Mesodermal cell (in vitro differentiated cells): Measurements from ENCODE around the gene CHN1.

Experiments used
- H3K27ac ChIP-seq: 2 replicates; pipeline ENCODE4 v1.7.0; 2013; ENCODE audit warnings: mild to moderate bottlenecking, low read depth, low read length, moderate library complexity; ENCODE audit not compliant: severe bottlenecking
- H3K36me3 ChIP-seq: 2 replicates; pipeline ENCODE4 v1.7.1; 2013; ENCODE audit warnings: mild to moderate bottlenecking, low read length, moderate library complexity; ENCODE audit not compliant: control insufficient read depth, insufficient read depth
- H3K4me1 ChIP-seq: one replicate; pipeline ENCODE4 v1.7.1; 2013; ENCODE audit warnings: mild to moderate bottlenecking, low read length; ENCODE audit not compliant: insufficient read depth, control insufficient read depth, poor library complexity, severe bottlenecking
- H3K4me3 ChIP-seq: 2 replicates; pipeline ENCODE4 v1.7.0; 2013; ENCODE audit warnings: low read length, control low read depth, mild to moderate bottlenecking; ENCODE audit not compliant: insufficient read depth, poor library complexity, severe bottlenecking; ENCODE audit errors: extremely low read depth
- H3K9me3 ChIP-seq: 2 replicates; pipeline ENCODE4 v1.7.1; 2013; ENCODE audit warnings: mild to moderate bottlenecking, low read length, moderate library complexity; ENCODE audit not compliant: control insufficient read depth
- WGBS, 2 experiments: methylation state at CpG; one replicate each; pipeline ENCODE4 v1.1.5; 2013; ENCODE audit warnings: missing lambda C conversion rate in 2 of 2; ENCODE audit not compliant: insufficient coverage in 2 of 2; 5-methylcytosine and 5-hydroxymethylcytosine counted together

CHN1 gene

DNA sequence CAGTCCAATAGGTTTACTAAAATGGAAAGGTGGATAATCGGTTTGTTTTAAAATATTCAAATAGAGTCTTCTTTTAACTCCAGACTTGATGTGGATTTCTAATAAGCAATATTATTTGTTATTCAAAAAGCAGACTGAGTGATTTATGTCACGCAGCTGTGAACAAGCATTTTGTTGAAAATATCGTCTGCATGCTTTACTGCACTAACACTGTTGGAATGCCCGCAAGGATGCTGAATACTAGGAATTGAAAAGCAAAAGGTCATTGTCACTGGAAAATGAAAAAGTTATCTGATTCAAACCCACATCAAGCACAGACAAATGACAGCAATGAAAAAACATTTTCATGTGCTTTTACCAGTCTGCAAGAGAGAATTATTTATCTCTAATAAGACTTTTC, 31.1 kb downstream of the CHN1 start:
- Histone ChIP-seq H3K4me1 (peaks cover 20% of the 10 kb centered on the region), H3K36me3 (no peaks in the 10 kb centered on the region), H3K4me3 (no peak overlapping the region), H3K27ac (no peak overlapping the region), H3K9me3 (no peaks in the 10 kb centered on the region)
- 86 to 93% methylated on average over 3 of the region's 4 CpGs for WGBS, 2 experiments

DNA sequence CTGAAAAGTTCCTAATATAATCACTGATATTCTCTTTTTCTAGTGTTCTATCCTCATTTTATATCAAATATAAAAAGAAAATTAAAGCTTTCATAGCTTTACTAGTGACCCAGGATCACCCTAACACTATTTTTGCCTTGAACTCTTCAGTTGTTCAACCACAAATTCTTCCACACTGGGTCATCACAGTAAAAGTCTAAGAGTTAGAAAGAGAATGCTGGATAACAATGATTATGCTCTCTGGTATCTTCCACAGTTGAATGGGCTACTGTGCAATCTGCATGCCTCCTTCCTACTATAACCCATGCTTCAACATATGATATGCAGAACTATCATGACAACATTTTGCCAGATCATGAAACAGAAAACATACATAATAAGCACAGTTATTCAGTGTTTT, 32.3 kb downstream of the CHN1 start:
- Histone ChIP-seq H3K4me1 (peaks cover 20% of the 10 kb centered on the region), H3K4me3 (no peak overlapping the region), H3K27ac (peak overlapping the region; percentile 55), H3K36me3 (no peaks in the 10 kb centered on the region), H3K9me3 (no peaks in the 10 kb centered on the region)

DNA sequence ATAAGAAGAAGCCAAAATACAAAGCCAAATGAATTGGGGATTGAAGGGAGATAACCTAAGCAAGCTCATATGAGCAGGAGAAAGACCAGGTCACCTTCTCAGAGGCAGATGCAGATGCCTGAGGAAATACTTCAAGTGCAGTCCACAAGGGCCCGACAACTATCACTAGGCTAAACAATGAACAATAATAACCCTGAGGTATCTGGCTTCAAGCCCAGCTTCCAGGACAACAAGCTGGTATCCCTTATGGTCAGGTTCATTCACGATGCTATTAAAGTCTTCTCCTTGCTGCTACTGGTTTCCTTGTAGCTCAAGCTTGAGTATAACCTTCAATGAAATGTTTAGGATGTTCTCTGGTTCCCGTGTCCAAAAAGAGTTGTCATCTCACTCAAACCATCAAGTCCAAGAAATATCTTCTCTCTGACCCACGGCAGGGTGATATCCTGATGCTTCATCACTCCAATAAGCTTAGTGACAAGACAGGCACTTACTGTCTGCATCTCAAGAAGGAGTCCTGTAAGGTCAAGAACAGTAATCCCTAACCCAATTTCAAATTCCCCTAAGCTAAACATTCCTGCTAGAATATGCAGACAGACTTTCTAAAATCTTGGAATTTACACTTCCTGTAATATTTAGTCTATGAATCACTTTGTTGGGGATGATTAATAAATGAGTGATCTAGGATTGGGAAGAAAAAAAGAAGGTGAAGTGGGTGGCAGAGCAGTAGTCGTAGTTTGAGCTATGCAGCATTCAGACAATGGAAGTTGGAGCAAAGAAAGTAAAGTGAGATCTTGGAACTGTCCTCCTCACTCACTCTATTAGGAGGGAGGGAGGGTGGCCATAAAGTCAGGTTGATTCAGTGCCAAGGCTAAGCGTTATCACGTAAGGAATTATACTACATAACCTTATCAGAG, 33.1 kb downstream of the CHN1 start:
- Histone ChIP-seq H3K9me3 (no peaks in the 10 kb centered on the region), H3K4me1 (peaks cover 20% of the 10 kb centered on the region), H3K4me3 (no peak overlapping the region), H3K27ac (no peak overlapping the region), H3K36me3 (no peaks in the 10 kb centered on the region)
- WGBS, 2 experiments: 94 to 100% methylated on average over 5 of the region's 7 CpGs

DNA sequence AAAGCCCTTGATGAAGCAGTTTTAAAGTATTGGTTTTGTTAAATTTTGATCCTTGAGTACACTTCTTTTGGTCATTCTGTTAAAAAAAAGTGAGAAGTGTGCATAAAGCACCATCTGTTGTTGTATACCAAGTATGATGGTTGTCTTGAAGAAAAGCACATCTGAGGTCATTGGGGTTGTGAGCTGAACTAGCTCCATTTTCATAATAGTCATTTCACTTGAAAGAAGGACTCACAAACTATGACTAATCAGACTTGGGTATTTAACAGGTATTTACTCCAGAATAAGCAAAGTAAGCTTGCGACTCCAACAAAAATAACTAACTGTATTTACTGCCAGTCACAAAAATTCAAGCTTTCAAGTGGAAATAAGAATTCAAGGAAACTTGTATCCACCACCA, 35.1 kb downstream of the CHN1 start:
- 100% methylated on average over 1 of the region's 1 CpG; no CpG with 5 or more reads in 1 of the 2 experiments for WGBS, 2 experiments
- Histone ChIP-seq H3K4me3 (no peak overlapping the region), H3K36me3 (no peaks in the 10 kb centered on the region), H3K9me3 (no peaks in the 10 kb centered on the region), H3K4me1 (peaks cover 29% of the 10 kb centered on the region), H3K27ac (no peak overlapping the region)

DNA sequence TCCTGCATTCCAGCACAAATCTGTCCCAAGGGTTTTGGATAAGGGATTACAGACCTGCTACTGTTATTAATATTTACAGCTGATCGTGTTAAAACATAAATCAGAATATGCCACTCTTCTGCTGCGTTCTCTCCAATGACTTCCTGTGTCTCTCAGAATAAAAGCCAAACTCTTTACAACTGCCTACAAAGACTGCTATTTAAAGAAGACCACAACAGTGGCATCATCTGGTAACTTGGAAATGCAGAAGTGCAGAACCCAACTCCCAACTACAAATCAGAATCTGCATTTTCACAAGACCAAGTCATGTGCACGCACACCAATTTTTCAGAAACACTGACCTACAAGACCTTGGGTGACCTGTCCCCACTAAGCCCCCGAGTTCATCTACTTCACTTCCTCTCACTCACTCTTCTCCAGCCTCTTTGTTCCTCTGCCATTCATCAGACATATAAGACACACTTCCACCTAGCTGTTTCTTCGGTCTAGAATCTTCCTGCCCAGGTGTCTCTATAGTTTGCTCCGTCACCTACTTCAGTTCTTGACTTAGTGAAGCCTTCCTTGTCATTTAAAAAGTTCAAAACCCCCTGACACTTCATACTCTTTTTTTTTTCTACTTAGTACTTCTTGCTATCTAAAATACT, 36.0 kb downstream of the CHN1 start:
- H3K4me1 ChIP-seq: peaks cover 32% of the 10 kb centered on the region
- H3K9me3 ChIP-seq: no peaks in the 10 kb centered on the region
- no peaks in the 10 kb centered on the region for H3K36me3 ChIP-seq
- no peak overlapping the region for H3K27ac ChIP-seq
- 90 to 92% methylated on average over 6 of the region's 6 CpGs for WGBS, 2 experiments
- H3K4me3 ChIP-seq: no peak overlapping the region

DNA sequence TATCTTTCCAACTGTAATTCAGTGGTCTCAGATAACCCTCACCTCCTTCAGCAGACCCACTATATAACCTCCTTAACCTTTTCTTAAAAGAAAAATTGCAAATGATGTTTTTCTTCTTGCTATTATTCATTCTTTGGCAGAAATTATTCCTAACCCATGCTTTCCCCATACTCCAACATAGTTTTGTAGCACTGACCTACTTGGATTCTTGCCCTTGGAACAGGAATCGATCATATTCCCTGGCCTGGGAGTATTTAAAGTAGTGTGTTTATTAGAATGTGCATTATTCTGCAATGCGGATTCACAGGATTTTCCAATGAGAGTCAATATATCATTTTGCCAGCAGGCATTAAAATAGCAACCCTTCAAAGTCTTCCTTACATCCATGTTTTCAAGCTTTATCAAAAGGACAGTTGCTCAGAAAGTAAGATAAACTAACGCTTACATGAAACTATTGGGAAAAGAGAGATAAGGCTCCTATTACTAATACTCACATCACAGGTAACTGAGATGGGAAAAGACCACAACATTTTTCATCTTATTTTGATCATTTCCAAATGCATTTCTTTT, 37.4 kb downstream of the CHN1 start:
- 100% methylated on average over 1 of the region's 3 CpGs; no CpG with 5 or more reads in 1 of the 2 experiments for WGBS, 2 experiments
- H3K36me3 ChIP-seq: no peaks in the 10 kb centered on the region
- no peak overlapping the region for H3K4me3 ChIP-seq
- H3K4me1 ChIP-seq: peaks cover 31% of the 10 kb centered on the region
- H3K27ac ChIP-seq: peak overlapping the region; percentile 29
- no peaks in the 10 kb centered on the region for H3K9me3 ChIP-seq

DNA sequence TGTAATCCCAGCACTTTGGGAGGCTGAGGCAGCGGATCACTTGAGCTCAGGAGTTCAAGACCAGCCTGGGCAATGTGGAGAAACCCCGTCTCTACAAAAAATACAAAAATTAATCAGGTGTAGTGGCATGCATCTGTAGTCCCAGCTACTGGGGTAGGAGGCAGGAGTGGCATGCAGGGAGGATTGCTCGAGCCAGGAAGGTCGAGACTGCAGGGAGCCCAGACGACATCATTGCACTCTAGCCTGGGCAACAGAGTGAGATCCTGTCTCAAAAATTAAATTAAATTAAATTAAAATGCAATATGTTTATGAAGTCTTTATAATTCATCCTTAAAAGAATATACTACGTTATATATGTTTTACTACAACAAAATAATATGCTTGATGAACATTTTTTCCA, 38.1 kb downstream of the CHN1 start:
- Histone ChIP-seq H3K36me3 (no peaks in the 10 kb centered on the region), H3K27ac (no peak overlapping the region), H3K4me3 (no peak overlapping the region), H3K9me3 (no peaks in the 10 kb centered on the region), H3K4me1 (peaks cover 26% of the 10 kb centered on the region)
- 96 to 100% methylated on average over 1 to 4 of the region's 6 CpGs for WGBS, 2 experiments

DNA sequence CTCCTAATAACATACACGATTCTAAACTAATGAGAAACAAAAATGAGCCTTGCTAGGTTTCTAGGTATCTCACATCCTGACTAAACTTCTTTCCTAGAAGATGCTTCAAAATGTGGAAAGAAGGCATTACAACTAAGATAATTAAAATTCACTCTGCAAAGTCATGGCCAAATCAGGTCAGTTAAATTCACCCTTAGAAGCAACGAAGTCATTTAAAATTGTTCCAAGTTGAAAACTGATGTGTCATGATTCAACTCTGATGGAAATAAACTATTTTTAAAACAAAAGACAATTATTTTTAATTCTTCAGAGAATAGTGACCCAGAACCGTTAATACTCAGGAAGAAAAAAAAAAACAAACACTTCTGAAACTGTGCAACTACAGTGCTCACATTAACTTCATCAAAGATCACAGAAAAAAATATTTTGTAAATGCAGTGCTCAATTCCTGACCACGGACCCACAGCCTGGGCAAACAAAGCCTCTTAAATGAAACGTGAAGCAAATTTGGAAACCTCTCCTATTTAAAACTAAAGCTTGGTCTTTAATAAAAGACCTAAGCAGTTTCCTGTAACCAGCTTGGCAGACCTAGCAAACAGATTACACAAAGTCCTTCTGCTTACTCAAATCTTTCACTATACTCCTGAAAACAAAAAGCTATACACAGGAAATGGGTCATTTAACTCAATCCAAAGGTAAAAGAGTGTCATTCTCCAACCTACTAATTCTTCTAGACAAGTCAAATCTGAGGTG, 39.0 kb downstream of the CHN1 start:
- Histone ChIP-seq H3K4me3 (no peak overlapping the region), H3K36me3 (no peaks in the 10 kb centered on the region), H3K4me1 (peaks cover 20% of the 10 kb centered on the region), H3K9me3 (no peaks in the 10 kb centered on the region), H3K27ac (peak overlapping the region; percentile 78)
- 20 to 47% methylated on average over 2 to 3 of the region's 5 CpGs for WGBS, 2 experiments

DNA sequence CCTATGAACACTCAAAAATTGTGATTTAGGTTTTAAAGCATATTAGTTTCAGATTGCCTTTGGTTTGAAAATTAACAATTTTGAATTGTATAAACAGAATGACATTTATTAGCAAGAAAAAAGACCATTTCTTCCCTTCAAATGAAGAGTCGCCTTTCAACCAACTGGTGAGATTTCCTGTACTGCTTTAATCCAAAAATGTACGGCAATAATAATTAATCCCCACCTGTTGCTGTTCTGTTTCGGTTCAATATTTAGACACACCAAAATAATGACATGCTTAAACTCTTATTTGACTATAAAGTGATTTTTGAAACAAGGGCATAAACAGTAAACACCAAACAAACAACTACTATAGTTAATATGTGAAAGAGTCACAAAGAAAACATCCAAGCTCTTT, 39.6 kb downstream of the CHN1 start:
- no peaks in the 10 kb centered on the region for H3K36me3 ChIP-seq
- H3K4me1 ChIP-seq: peaks cover 20% of the 10 kb centered on the region
- H3K27ac ChIP-seq: peak overlapping the region; percentile 78
- no peaks in the 10 kb centered on the region for H3K9me3 ChIP-seq
- no peak overlapping the region for H3K4me3 ChIP-seq
- WGBS, 2 experiments: 63 to 79% methylated on average over 1 to 2 of the region's 3 CpGs

DNA sequence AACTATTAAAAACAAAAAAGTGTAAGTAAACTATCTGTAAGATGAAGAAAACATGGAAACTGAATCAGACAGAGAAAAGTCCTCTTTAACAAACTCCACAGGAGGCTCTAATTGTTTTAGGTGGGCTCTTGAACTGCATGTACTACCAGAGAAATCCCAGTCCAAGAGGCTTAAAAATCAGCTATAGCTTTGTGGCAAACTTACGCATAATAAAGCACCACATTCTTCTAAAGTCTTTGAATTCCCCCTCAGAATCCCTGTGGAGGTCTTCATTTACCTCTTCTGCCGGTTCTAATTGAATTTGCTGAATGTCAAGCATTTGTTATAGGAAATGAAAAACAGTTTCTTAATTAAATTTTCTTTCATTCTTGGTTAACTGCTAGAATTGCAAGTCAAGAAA, 40.8 kb downstream of the CHN1 start:
- Histone ChIP-seq H3K9me3 (no peaks in the 10 kb centered on the region), H3K4me3 (no peak overlapping the region), H3K27ac (peak overlapping the region; percentile 75), H3K36me3 (no peaks in the 10 kb centered on the region), H3K4me1 (peaks cover 20% of the 10 kb centered on the region)
- WGBS, 2 experiments: 60 to 71% methylated on average over 1 of the region's 2 CpGs
